H1 (cell line): Measurements from ENCODE around the gene RBM14. TPM values are rescaled to one million over a fixed set of nuclear protein-coding genes. Genes with fewer than 3 reads are reported as not detected.

Experiments
- polyA plus RNA-seq, 7 experiments: library from polyadenylated mRNA; depleted of rRNA in 3 of 7; stranded (reverse) in 5 of 7; unstranded in 2 of 7; fragments of >200 nt in 5 of 7; fragments of 200-250 nt in 2 of 7; gene quantifications; 1 replicate in 5 of 7; 2 replicates in 1 of 7; 4 replicates in 1 of 7; pipeline versions ENCODE4 v1.2.1 to v1.2.3, GENCODE V29; 2011 to 2013; ENCODE audit warnings: missing spikeins in 2 of 7, mixed read lengths in 2 of 7
- total RNA-seq: library from RNA; stranded (reverse); fragmentation: NEBNext Ultra II Directional; extraction: Animal tissue kit (Norgen Biotek cat#: 25700); gene quantifications from 2 replicates; pipeline ENCODE4 v1.2.1, GENCODE V29; 2021
- TF ChIP-seq, protein P1 (sequence below): fragments of 300-600 bp; sonication (generic); IDR thresholded peaks from 2 replicates; pipeline ENCODE4 v1.7.1; 2012; ENCODE audit warnings: low read length, moderate library complexity, mild to moderate bottlenecking, inconsistent platforms; ENCODE audit not compliant: insufficient replicate concordance

Gene RBM14
- total and polyA plus RNA-seq, 2 of the 8 experiments (the other 6 are each of a cell fraction or from before 2014, with no cell fraction given), result 67.2 to 142 TPM

DNA sequence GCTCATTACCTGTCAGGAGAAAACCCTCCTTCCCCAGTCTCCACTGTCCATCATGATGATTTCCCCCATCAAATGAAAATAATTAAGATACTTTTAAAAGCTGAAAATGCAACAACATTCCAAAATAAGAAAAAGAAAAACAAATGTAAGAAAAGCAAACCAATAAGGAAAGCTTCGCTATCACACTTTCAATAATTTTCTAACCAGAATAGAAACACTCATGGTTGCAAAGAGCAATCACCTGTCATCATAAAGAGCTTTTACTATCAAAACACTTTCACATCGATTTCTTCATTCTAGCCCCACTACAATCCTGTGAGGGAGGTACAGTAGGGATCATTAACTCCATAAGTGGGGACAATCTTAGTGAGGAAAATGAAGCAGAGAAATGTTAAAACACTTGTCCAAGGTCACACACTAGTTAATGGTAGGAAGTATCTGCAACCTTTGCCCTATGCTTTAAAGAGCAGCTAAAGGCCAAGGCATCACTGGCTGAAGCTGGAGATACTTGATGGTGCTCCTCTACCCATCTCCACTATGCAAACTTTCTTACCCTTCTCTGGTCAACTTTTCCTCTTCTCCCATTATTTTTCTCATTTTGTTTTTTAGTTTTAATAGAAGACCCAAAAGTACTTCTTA is 58.7 kb downstream of the RBM14 start (continued):
- TF ChIP-seq, protein P1, sequence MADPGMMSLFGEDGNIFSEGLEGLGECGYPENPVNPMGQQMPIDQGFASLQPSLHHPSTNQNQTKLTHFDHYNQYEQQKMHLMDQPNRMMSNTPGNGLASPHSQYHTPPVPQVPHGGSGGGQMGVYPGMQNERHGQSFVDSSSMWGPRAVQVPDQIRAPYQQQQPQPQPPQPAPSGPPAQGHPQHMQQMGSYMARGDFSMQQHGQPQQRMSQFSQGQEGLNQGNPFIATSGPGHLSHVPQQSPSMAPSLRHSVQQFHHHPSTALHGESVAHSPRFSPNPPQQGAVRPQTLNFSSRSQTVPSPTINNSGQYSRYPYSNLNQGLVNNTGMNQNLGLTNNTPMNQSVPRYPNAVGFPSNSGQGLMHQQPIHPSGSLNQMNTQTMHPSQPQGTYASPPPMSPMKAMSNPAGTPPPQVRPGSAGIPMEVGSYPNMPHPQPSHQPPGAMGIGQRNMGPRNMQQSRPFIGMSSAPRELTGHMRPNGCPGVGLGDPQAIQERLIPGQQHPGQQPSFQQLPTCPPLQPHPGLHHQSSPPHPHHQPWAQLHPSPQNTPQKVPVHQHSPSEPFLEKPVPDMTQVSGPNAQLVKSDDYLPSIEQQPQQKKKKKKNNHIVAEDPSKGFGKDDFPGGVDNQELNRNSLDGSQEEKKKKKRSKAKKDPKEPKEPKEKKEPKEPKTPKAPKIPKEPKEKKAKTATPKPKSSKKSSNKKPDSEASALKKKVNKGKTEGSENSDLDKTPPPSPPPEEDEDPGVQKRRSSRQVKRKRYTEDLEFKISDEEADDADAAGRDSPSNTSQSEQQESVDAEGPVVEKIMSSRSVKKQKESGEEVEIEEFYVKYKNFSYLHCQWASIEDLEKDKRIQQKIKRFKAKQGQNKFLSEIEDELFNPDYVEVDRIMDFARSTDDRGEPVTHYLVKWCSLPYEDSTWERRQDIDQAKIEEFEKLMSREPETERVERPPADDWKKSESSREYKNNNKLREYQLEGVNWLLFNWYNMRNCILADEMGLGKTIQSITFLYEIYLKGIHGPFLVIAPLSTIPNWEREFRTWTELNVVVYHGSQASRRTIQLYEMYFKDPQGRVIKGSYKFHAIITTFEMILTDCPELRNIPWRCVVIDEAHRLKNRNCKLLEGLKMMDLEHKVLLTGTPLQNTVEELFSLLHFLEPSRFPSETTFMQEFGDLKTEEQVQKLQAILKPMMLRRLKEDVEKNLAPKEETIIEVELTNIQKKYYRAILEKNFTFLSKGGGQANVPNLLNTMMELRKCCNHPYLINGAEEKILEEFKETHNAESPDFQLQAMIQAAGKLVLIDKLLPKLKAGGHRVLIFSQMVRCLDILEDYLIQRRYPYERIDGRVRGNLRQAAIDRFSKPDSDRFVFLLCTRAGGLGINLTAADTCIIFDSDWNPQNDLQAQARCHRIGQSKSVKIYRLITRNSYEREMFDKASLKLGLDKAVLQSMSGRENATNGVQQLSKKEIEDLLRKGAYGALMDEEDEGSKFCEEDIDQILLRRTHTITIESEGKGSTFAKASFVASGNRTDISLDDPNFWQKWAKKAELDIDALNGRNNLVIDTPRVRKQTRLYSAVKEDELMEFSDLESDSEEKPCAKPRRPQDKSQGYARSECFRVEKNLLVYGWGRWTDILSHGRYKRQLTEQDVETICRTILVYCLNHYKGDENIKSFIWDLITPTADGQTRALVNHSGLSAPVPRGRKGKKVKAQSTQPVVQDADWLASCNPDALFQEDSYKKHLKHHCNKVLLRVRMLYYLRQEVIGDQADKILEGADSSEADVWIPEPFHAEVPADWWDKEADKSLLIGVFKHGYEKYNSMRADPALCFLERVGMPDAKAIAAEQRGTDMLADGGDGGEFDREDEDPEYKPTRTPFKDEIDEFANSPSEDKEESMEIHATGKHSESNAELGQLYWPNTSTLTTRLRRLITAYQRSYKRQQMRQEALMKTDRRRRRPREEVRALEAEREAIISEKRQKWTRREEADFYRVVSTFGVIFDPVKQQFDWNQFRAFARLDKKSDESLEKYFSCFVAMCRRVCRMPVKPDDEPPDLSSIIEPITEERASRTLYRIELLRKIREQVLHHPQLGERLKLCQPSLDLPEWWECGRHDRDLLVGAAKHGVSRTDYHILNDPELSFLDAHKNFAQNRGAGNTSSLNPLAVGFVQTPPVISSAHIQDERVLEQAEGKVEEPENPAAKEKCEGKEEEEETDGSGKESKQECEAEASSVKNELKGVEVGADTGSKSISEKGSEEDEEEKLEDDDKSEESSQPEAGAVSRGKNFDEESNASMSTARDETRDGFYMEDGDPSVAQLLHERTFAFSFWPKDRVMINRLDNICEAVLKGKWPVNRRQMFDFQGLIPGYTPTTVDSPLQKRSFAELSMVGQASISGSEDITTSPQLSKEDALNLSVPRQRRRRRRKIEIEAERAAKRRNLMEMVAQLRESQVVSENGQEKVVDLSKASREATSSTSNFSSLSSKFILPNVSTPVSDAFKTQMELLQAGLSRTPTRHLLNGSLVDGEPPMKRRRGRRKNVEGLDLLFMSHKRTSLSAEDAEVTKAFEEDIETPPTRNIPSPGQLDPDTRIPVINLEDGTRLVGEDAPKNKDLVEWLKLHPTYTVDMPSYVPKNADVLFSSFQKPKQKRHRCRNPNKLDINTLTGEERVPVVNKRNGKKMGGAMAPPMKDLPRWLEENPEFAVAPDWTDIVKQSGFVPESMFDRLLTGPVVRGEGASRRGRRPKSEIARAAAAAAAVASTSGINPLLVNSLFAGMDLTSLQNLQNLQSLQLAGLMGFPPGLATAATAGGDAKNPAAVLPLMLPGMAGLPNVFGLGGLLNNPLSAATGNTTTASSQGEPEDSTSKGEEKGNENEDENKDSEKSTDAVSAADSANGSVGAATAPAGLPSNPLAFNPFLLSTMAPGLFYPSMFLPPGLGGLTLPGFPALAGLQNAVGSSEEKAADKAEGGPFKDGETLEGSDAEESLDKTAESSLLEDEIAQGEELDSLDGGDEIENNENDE, result no peak
